Neural cell (in vitro differentiated cells): ENCODE measurements around the gene IPO8. TPM values are rescaled to one million over a fixed set of nuclear protein-coding genes. Genes with fewer than 3 reads are reported as not detected.

Experiments
- H2AFZ ChIP-seq: fragments of 200-600, 300-800 bp; sonication (generic), shearing (Covaris generic); 2 replicates; pipeline ENCODE4 v1.6.0; 2014; ENCODE audit warnings: low read depth, mild to moderate bottlenecking, antibody characterized with exemption, low read length, moderate library complexity
- H3F3A ChIP-seq: fragments of 200-600 bp; shearing (Covaris generic); 2 replicates; pipeline ENCODE4 v1.6.1; 2016; ENCODE audit warnings: mild to moderate bottlenecking, moderate library complexity, mixed read lengths, antibody characterized with exemption, low read length; ENCODE audit not compliant: insufficient read depth, poor library complexity, severe bottlenecking
- H3K27ac ChIP-seq: fragments of 200-600, 300-800 bp; sonication (generic), shearing (Covaris generic); 2 replicates; pipeline ENCODE4 v1.5.1; 2014; ENCODE audit warnings: mild to moderate bottlenecking, low read length, moderate library complexity
- H3K27me3 ChIP-seq: fragments of 300-800, 200-600 bp; sonication (generic), shearing (Covaris generic); 2 replicates; pipeline ENCODE4 v1.6.0; 2014; ENCODE audit warnings: mild to moderate bottlenecking, low read depth, low read length, moderate library complexity; ENCODE audit not compliant: insufficient read depth
- H3K36me3 ChIP-seq: fragments of 300-800, 200-600 bp; sonication (generic), shearing (Covaris generic); 2 replicates; pipeline ENCODE4 v1.5.1; 2014; ENCODE audit warnings: mild to moderate bottlenecking, antibody characterized with exemption, low read length, moderate library complexity; ENCODE audit not compliant: insufficient read depth
- H3K4me2 ChIP-seq: fragments of 300-800, 200-600 bp; sonication (generic), shearing (Covaris generic); 2 replicates; pipeline ENCODE4 v1.6.0; 2014; ENCODE audit warnings: mild to moderate bottlenecking, low read length
- H3K4me3 ChIP-seq: fragments of 300-800, 200-600 bp; sonication (generic), shearing (Covaris generic); 2 replicates; pipeline ENCODE4 v1.5.1; 2014; ENCODE audit warnings: mild to moderate bottlenecking, low read length, moderate library complexity
- H3K79me2 ChIP-seq: fragments of 200-600 bp; shearing (Covaris generic); replicated peaks from 2 replicates; pipeline ENCODE4 v1.6.0; 2014; ENCODE audit warnings: mild to moderate bottlenecking, low read length, moderate library complexity; ENCODE audit not compliant: insufficient read depth
- H3K9ac ChIP-seq: fragments of 300-800, 200-600 bp; sonication (generic), shearing (Covaris generic); 2 replicates; pipeline ENCODE4 v1.6.1; 2016; ENCODE audit warnings: mild to moderate bottlenecking, low read length, mixed read lengths
- H3K9me2 ChIP-seq: fragments of 200-600 bp; shearing (Covaris generic); 2 replicates; pipeline ENCODE4 v1.6.1; 2016; ENCODE audit warnings: mild to moderate bottlenecking, low read length, mixed read lengths; ENCODE audit not compliant: insufficient read depth
- H3K9me3 ChIP-seq: fragments of 200-600, 300-800 bp; sonication (generic), shearing (Covaris generic); 2 replicates; pipeline ENCODE4 v1.6.1; 2016; ENCODE audit warnings: mild to moderate bottlenecking, mixed run types, low read length, moderate library complexity, mixed read lengths
- H4K20me1 ChIP-seq: fragments of 200-600 bp; shearing (Covaris generic); 2 replicates; pipeline ENCODE4 v1.6.1; 2016; ENCODE audit warnings: mild to moderate bottlenecking, mixed run types; ENCODE audit not compliant: insufficient read depth
- EP300 ChIP-seq: fragments of 450-650 bp; conservative IDR thresholded peaks from 2 replicates; pipeline ENCODE4 v1.6.1; 2014; ENCODE audit warnings: antibody characterized with exemption, mild to moderate bottlenecking, moderate library complexity; ENCODE audit not compliant: poor library complexity, severe bottlenecking
- EZH2 ChIP-seq: fragments of 200-600, 300-800 bp; shearing (Covaris generic), sonication (generic); IDR thresholded peaks from 2 replicates; pipeline ENCODE4 v1.6.1; 2014; ENCODE audit warnings: antibody characterized with exemption, low read length, borderline replicate concordance, mild to moderate bottlenecking; ENCODE audit not compliant: insufficient read depth, poor library complexity, severe bottlenecking
- POLR2AphosphoS5 ChIP-seq: IDR thresholded peaks from 2 replicates; pipeline ENCODE4 v1.6.1; 2012
- RAD21 ChIP-seq: fragments of 450-650 bp; conservative IDR thresholded peaks from 2 replicates; pipeline ENCODE4 v1.6.1; 2014; ENCODE audit warnings: antibody characterized with exemption, mild to moderate bottlenecking, moderate library complexity
- polyA plus RNA-seq: library from polyadenylated mRNA; depleted of rRNA; stranded (reverse); fragments of >200 nt; gene quantifications from 2 replicates; pipeline ENCODE4 v1.2.3, GENCODE V29; 2014
- TF ChIP-seq, protein P1 (sequence below): IDR thresholded peaks from 2 replicates; pipeline ENCODE4 v1.6.1; 2012; ENCODE audit warnings: borderline replicate concordance
- TF ChIP-seq, protein P2 (sequence below): fragments of 450-650 bp; IDR thresholded peaks from 2 replicates; pipeline ENCODE4 v1.5.1; 2014; ENCODE audit warnings: antibody characterized with exemption, mild to moderate bottlenecking, moderate library complexity; ENCODE audit not compliant: poor library complexity, severe bottlenecking

The IPO8 gene
- polyA plus RNA-seq, 1 donor from 2014 or later, result 18.8 TPM

DNA sequence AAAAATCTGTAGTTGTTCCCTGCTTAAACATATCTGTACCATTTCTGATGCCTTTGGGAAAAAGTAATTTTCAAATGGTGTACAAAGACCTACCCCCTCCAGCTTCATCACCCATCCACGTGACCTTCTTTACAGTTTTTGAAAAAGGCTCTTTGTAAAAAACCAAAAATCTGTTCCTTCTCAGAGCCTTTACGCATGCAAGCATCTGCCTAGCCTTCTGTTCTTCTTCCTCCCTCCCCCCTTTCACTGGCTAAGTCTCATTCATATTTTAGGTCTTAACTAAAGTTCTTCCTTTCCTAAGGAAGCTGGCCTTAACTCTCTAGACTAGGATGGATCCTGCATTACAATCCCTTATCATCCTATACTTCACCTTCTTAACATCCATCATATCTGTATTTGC, 48.7 kb upstream of the IPO8 start (continued):
- TF ChIP-seq EZH2, result no peak
- TF ChIP-seq RAD21, result no peak
- TF ChIP-seq POLR2AphosphoS5, result no peak

DNA sequence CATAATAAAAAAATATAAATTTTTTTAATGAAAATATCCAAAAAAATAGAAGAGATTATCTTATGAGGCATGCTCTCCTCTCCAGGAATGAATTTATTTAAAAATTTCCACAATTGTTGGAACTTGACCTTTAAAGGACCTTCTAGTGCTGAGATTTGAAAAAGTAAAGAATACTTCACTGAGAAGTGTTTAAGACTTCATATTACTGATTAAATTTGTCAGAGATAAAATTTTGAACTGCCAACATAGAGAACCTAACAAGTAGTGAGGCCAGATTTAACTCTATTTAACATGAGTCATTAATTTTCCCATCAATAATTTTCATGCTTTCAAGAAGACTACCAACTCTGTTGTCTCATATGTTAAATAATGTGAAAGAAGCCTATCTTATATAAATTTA, 44.6 kb upstream of the IPO8 start:
- Histone ChIP-seq H4K20me1 (no peaks in the 10 kb centered on the region), H3K4me2 (no peak overlapping the region), H3K4me3 (no peak overlapping the region), H3K9me3 (no peaks in the 10 kb centered on the region), H3K27me3 (no peaks in the 10 kb centered on the region), H3K79me2 (no peaks in the 10 kb centered on the region), H2AFZ (no peak overlapping the region), H3K36me3 (no peaks in the 10 kb centered on the region), H3F3A (no peaks in the 10 kb centered on the region), H3K27ac (no peak overlapping the region), H3K9ac (no peak overlapping the region), H3K9me2 (no peaks in the 10 kb centered on the region)
- TF ChIP-seq POLR2AphosphoS5, result no peak

DNA sequence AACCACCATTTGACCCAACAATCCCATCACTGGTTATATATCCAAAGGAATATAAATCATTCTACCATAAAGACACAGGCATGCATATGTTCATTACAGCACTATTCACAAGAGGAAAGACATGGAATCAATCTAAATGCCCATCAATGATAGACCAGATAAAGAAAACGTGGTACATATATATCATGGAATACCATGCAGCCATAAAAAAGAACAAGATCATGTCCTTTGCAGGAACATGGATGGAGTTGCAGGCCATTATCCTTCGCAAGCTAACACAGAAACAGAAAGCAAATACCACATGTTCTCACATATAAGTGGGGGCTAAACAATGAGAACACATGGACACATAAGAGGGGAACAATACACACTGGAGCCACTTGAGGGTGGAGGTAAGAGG, 43.4 kb upstream of the IPO8 start:
- Histone ChIP-seq H3F3A (no peaks in the 10 kb centered on the region), H4K20me1 (no peaks in the 10 kb centered on the region), H3K4me3 (no peak overlapping the region), H3K79me2 (no peaks in the 10 kb centered on the region), H3K9me3 (no peaks in the 10 kb centered on the region), H3K36me3 (no peaks in the 10 kb centered on the region), H3K27ac (no peak overlapping the region), H3K9ac (no peak overlapping the region), H3K4me2 (no peak overlapping the region), H3K27me3 (no peaks in the 10 kb centered on the region), H3K9me2 (no peaks in the 10 kb centered on the region), H2AFZ (no peak overlapping the region)
- TF ChIP-seq, protein P1, sequence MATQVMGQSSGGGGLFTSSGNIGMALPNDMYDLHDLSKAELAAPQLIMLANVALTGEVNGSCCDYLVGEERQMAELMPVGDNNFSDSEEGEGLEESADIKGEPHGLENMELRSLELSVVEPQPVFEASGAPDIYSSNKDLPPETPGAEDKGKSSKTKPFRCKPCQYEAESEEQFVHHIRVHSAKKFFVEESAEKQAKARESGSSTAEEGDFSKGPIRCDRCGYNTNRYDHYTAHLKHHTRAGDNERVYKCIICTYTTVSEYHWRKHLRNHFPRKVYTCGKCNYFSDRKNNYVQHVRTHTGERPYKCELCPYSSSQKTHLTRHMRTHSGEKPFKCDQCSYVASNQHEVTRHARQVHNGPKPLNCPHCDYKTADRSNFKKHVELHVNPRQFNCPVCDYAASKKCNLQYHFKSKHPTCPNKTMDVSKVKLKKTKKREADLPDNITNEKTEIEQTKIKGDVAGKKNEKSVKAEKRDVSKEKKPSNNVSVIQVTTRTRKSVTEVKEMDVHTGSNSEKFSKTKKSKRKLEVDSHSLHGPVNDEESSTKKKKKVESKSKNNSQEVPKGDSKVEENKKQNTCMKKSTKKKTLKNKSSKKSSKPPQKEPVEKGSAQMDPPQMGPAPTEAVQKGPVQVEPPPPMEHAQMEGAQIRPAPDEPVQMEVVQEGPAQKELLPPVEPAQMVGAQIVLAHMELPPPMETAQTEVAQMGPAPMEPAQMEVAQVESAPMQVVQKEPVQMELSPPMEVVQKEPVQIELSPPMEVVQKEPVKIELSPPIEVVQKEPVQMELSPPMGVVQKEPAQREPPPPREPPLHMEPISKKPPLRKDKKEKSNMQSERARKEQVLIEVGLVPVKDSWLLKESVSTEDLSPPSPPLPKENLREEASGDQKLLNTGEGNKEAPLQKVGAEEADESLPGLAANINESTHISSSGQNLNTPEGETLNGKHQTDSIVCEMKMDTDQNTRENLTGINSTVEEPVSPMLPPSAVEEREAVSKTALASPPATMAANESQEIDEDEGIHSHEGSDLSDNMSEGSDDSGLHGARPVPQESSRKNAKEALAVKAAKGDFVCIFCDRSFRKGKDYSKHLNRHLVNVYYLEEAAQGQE, result no peak
- TF ChIP-seq EZH2, result no peak
- TF ChIP-seq POLR2AphosphoS5, result no peak
- TF ChIP-seq, protein P2, sequence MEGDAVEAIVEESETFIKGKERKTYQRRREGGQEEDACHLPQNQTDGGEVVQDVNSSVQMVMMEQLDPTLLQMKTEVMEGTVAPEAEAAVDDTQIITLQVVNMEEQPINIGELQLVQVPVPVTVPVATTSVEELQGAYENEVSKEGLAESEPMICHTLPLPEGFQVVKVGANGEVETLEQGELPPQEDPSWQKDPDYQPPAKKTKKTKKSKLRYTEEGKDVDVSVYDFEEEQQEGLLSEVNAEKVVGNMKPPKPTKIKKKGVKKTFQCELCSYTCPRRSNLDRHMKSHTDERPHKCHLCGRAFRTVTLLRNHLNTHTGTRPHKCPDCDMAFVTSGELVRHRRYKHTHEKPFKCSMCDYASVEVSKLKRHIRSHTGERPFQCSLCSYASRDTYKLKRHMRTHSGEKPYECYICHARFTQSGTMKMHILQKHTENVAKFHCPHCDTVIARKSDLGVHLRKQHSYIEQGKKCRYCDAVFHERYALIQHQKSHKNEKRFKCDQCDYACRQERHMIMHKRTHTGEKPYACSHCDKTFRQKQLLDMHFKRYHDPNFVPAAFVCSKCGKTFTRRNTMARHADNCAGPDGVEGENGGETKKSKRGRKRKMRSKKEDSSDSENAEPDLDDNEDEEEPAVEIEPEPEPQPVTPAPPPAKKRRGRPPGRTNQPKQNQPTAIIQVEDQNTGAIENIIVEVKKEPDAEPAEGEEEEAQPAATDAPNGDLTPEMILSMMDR, result no peak
- no peak for TF ChIP-seq EP300
